ENCODE data around the gene CLEC4G. TPM values are rescaled to one million over a fixed set of nuclear protein-coding genes. Genes with fewer than 3 reads are reported as not detected.

CLEC4G gene
- total and polyA plus RNA-seq, 2 of the 13 experiments (the other 11 are each of a cell fraction or from before 2014, with no cell fraction given): not detected

DNA sequence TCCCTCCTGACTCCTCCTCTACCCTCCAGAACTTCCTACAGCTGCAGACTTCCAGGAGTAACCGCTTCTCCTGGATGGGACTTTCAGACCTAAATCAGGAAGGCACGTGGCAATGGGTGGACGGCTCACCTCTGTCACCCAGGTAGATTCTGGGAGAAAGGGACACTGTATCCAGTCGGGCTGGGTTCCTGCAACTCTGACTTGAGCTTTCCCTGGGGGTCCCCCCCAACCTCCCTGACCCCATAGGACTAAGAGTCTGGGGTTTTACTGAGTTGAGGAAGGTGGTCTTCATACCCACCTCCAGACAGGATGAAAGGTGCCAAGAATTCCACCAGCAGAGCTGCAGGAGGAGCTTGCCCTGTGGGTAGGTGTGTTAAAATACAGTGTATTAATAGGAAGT is 35.6 kb upstream of the CLEC4G start:
- Histone ChIP-seq H3K36me3 (replicated peaks in 1 of 2; ENCODE audit: control insufficient read depth in 1 of 2, insufficient read depth in 2 of 2, low read length in 2 of 2) (no peaks in the 10 kb centered on the region), H3K27ac (ENCODE audit: extremely low read length, insufficient read depth, low read length) (no peak overlapping the region), H3K9ac (ENCODE audit: insufficient read depth, low read depth, low read length) (no peak overlapping the region), H3K4me2 (ENCODE audit: low read depth, low read length) (no peak overlapping the region), H4K20me1 (ENCODE audit: insufficient read depth, low read length) (no peaks in the 10 kb centered on the region), H3K4me3 (replicated peaks in 1 of 3; ENCODE audit: insufficient read depth in 1 of 3, low read depth in 2 of 3, low read length in 3 of 3) (no peak overlapping the region), H3K9me3 (ENCODE audit: low read length) (no peaks in the 10 kb centered on the region), H3K79me2 (ENCODE audit: insufficient read depth, low read length) (no peaks in the 10 kb centered on the region), H3K4me1 (ENCODE audit: insufficient read depth, low read length) (no peaks in the 10 kb centered on the region), H2AFZ (ENCODE audit: low read length) (no peak overlapping the region), H3K27me3 (ENCODE audit: control insufficient read depth in 1 of 2, insufficient read depth in 2 of 2, low read length in 2 of 2) (peaks cover 4 to 10% of the 10 kb centered on the region in 2 experiments; a peak in 2 of 5 replicates)
- FAIRE-seq (no peak), DNase-seq (ENCODE audit: low spot score) (no peak), ATAC-seq (no peak)
- 50% methylated on average over 2 of the region's 4 CpGs for WGBS (ENCODE audit: low lambda C conversion rate)
- ChIA-PET CTCF (ENCODE audit: low intra/inter-chr PET ratio, low total read pairs) (no interaction called here), POLR2A (no interaction called here)
- in situ Hi-C loops (cut with HindIII; ENCODE audit: extremely low pct_ligation_motif_present, low pct_unique_long_range_greater_than_20kb): no loop called here
- TF ChIP-seq ZNF703 (CRISPR knock-in tag; IDR thresholded peaks at IDR 0.05; ENCODE audit: borderline replicate concordance): no peak
- TF ChIP-seq ZNF232 (CRISPR knock-in tag; IDR thresholded peaks at IDR 0.05; ENCODE audit: borderline replicate concordance): no peak
- no peak for TF ChIP-seq ZNF251 (CRISPR knock-in tag; IDR thresholded peaks at IDR 0.05)
- no peak for TF ChIP-seq ZNF781 (CRISPR knock-in tag; IDR thresholded peaks at IDR 0.05; ENCODE audit: borderline replicate concordance, not compliant biosample characterization)
- TF ChIP-seq, protein P1, sequence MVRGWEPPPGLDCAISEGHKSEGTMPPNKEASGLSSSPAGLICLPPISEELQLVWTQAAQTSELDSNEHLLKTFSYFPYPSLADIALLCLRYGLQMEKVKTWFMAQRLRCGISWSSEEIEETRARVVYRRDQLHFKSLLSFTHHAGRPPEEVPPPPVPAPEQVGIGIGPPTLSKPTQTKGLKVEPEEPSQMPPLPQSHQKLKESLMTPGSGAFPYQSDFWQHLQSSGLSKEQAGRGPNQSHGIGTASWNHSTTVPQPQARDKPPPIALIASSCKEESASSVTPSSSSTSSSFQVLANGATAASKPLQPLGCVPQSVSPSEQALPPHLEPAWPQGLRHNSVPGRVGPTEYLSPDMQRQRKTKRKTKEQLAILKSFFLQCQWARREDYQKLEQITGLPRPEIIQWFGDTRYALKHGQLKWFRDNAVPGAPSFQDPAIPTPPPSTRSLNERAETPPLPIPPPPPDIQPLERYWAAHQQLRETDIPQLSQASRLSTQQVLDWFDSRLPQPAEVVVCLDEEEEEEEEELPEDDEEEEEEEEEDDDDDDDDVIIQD (CRISPR knock-in tag; IDR thresholded peaks at IDR 0.05; ENCODE audit: low read depth): no peak
- TF ChIP-seq, protein P2, sequence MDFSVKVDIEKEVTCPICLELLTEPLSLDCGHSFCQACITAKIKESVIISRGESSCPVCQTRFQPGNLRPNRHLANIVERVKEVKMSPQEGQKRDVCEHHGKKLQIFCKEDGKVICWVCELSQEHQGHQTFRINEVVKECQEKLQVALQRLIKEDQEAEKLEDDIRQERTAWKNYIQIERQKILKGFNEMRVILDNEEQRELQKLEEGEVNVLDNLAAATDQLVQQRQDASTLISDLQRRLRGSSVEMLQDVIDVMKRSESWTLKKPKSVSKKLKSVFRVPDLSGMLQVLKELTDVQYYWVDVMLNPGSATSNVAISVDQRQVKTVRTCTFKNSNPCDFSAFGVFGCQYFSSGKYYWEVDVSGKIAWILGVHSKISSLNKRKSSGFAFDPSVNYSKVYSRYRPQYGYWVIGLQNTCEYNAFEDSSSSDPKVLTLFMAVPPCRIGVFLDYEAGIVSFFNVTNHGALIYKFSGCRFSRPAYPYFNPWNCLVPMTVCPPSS (IDR thresholded peaks at IDR 0.05): no peak
- TF ChIP-seq NBN (conservative IDR thresholded peaks at IDR 0.05): no peak
- TF ChIP-seq ZNF501 (CRISPR knock-in tag; IDR thresholded peaks at IDR 0.05): no peak
- TF ChIP-seq ARHGAP35 (CRISPR knock-in tag; IDR thresholded peaks at IDR 0.05; ENCODE audit: borderline replicate concordance): no peak
- no peak for TF ChIP-seq GTF2F1 (IDR thresholded peaks at IDR 0.05; ENCODE audit: low read length)
- TF ChIP-seq ZNF33A (CRISPR knock-in tag; IDR thresholded peaks at IDR 0.05; ENCODE audit: borderline replicate concordance): no peak
- TF ChIP-seq ONECUT2 (CRISPR knock-in tag; IDR thresholded peaks at IDR 0.05): no peak
- TF ChIP-seq NPAS2 (CRISPR knock-in tag; IDR thresholded peaks at IDR 0.05; ENCODE audit: borderline replicate concordance): no peak
- TF ChIP-seq ZNF589 (CRISPR knock-in tag; conservative IDR thresholded peaks at IDR 0.05): no peak
- no peak for TF ChIP-seq CC2D1A (CRISPR knock-in tag; IDR thresholded peaks at IDR 0.05)
- no peak for TF ChIP-seq ZNF383 (CRISPR knock-in tag; IDR thresholded peaks at IDR 0.05; ENCODE audit: borderline replicate concordance)
- BruUV-seq (replicated peaks): no TSS peak
- intact Hi-C loops (cut with micrococcal nuclease; ENCODE audit: unreplicated experiment): loop anchor here (1.0 kb wide), 1 partner anchor 115 kb away; no protein-coding TSS in a partner anchor
